Stomach (tissue), 9 donors: ENCODE results near the gene KRTAP12-2. TPM values are rescaled to one million over a fixed set of nuclear protein-coding genes. Genes with fewer than 3 reads are reported as not detected.
"Not testable (repeated sequence)": the region's sequence is repeated elsewhere in the genome, so short reads cannot be mapped to it uniquely, and the experiment has no call there.

Source experiments
- DNase-seq, 2 donors: peaks; one replicate each; pipeline versions ENCODE4 v3.0.0 to v3.0.0-alpha.2; 2013 to 2019
- H3K27ac ChIP-seq, 5 donors: fragments of 200-600 bp in 4 of 5; sonication (generic) in 4 of 5; one replicate each; pipeline ENCODE4 v1.5.1; 2013 to 2019; ENCODE audit warnings: mild to moderate bottlenecking in 1 of 5, moderate library complexity in 1 of 5
- H3K27me3 ChIP-seq, 3 donors: fragments of 200-600 bp; sonication (generic); one replicate each; pipeline ENCODE4 v1.5.1; 2017 to 2019; ENCODE audit warnings: mixed run types in 1 of 3
- H3K36me3 ChIP-seq, 4 donors: fragments of 200-600 bp; sonication (generic); 1 replicate in 3 of 4; 2 replicates in 1 of 4; pipeline ENCODE4 v1.5.1; 2016 to 2019
- H3K4me1 ChIP-seq, 4 donors: fragments of 200-600 bp; sonication (generic); one replicate each; pipeline ENCODE4 v1.5.1; 2016 to 2019
- H3K4me3 ChIP-seq, 4 donors: fragments of 200-600 bp; sonication (generic) in 3 of 4; one replicate each; pipeline ENCODE4 v1.5.1; 2016 to 2019; ENCODE audit warnings: mild to moderate bottlenecking in 1 of 4
- H3K9me3 ChIP-seq, 4 donors: fragments of 200-600 bp; sonication (generic); one replicate each; pipeline ENCODE4 v1.5.1; 2016 to 2019
- EP300 ChIP-seq: sonication (generic); formaldehyde crosslinking; IDR thresholded peaks from one replicate; pipeline ENCODE4 v1.6.1; 2017; ENCODE audit warnings: antibody characterized with exemption
- POLR2A ChIP-seq, 4 donors: fragments of 450-650 bp; IDR thresholded peaks; one replicate each; pipeline ENCODE4 v1.6.1; 2016; ENCODE audit warnings: antibody characterized with exemption in 4 of 4, control low read depth in 2 of 4, mild to moderate bottlenecking in 1 of 4, moderate library complexity in 1 of 4
- POLR2AphosphoS5 ChIP-seq, 3 donors: sonication (generic); formaldehyde crosslinking; IDR thresholded peaks; one replicate each; pipeline ENCODE4 v1.6.1; 2016; ENCODE audit warnings: antibody characterized with exemption in 3 of 3
- WGBS, 5 donors: extraction: QIAGEN DNeasy Blood & Tissue Kit in 3 of 5; methylation state at CpG; one replicate each; pipeline versions ENCODE4 v1.1.5 to v1.1.7; 2013 to 2018; 5-methylcytosine and 5-hydroxymethylcytosine counted together
- intact Hi-C: fragments of 100-400 bp; cut with DNase I; formaldehyde crosslinking; loops from one replicate; pipeline ENCODE4 v1.15.1; 2023; ENCODE audit warnings: low total_unique reads
- polyA plus RNA-seq, 3 donors: library from polyadenylated mRNA; stranded (reverse); fragments of 200-250 nt; gene quantifications; one replicate each; pipeline ENCODE4 v1.2.3, GENCODE V29; 2013
- total RNA-seq, 5 donors: library from RNA; depleted of rRNA; stranded (reverse); fragments of >200 nt; gene quantifications; one replicate each; pipeline versions ENCODE4 v1.1.0 to v1.2.3, GENCODE V29; 2014 to 2016
- TF ChIP-seq, protein P1 (sequence below), 7 experiments: fragments of 450-650 bp in 4 of 7; fragments of 200-600 bp in 3 of 7; sonication (generic) in 3 of 7; IDR thresholded peaks; one replicate each; pipeline ENCODE4 v1.5.1; 2016 to 2019; ENCODE audit warnings: antibody characterized with exemption in 7 of 7, control low read depth in 2 of 7, mild to moderate bottlenecking in 1 of 7
- donor health status: healthy with polysubstance abuse.
- donor health status: Bipolar disorder and iron deficiency.
- donor health status: healthy.

KRTAP12-2 gene
- total and polyA plus RNA-seq, 8 donors: not detected

DNA sequence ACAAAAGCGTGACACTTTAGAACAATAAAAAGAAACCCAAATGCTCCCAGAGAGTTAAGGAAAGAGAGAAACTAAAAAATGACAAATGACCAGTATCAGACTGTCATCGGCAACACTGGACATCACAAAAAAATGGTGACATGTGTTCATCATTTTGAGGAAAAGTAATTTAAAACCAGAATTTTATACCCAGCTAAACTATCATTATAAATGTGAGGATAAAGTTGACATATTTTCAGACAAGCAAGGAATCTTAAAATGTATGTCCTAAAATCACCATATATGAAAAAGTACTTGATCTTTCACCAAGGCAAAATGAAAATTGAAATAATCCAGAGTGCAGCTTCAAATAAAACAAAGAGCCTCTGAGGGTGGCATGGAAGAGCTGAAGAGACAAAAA, 21.8 kb downstream of the KRTAP12-2 start:
- no peaks in the 10 kb centered on the region for H3K4me1 ChIP-seq
- TF ChIP-seq, protein P1, sequence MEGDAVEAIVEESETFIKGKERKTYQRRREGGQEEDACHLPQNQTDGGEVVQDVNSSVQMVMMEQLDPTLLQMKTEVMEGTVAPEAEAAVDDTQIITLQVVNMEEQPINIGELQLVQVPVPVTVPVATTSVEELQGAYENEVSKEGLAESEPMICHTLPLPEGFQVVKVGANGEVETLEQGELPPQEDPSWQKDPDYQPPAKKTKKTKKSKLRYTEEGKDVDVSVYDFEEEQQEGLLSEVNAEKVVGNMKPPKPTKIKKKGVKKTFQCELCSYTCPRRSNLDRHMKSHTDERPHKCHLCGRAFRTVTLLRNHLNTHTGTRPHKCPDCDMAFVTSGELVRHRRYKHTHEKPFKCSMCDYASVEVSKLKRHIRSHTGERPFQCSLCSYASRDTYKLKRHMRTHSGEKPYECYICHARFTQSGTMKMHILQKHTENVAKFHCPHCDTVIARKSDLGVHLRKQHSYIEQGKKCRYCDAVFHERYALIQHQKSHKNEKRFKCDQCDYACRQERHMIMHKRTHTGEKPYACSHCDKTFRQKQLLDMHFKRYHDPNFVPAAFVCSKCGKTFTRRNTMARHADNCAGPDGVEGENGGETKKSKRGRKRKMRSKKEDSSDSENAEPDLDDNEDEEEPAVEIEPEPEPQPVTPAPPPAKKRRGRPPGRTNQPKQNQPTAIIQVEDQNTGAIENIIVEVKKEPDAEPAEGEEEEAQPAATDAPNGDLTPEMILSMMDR (IDR thresholded peaks at IDR 0.05): no peak
- TF ChIP-seq POLR2AphosphoS5 (IDR thresholded peaks at IDR 0.05) (no peak), EP300 (no peak), POLR2A (IDR thresholded peaks at IDR 0.05) (no peak)
- H3K36me3 ChIP-seq: no peaks in the 10 kb centered on the region
- no peak for DNase-seq
- 40 to 51% (median 47%) methylated on average over 2 of the region's 2 CpGs for WGBS, 5 donors
- peaks cover 0 to 49% (median 21%) of the 10 kb centered on the region in 3 donors for H3K27me3 ChIP-seq
- intact Hi-C loops: no loop called here
- H3K9me3 ChIP-seq: peaks cover 0 to 41% (median 32%) of the 10 kb centered on the region in 4 donors
- no peak overlapping the region for H3K4me3 ChIP-seq
- H3K27ac ChIP-seq: no peak overlapping the region

DNA sequence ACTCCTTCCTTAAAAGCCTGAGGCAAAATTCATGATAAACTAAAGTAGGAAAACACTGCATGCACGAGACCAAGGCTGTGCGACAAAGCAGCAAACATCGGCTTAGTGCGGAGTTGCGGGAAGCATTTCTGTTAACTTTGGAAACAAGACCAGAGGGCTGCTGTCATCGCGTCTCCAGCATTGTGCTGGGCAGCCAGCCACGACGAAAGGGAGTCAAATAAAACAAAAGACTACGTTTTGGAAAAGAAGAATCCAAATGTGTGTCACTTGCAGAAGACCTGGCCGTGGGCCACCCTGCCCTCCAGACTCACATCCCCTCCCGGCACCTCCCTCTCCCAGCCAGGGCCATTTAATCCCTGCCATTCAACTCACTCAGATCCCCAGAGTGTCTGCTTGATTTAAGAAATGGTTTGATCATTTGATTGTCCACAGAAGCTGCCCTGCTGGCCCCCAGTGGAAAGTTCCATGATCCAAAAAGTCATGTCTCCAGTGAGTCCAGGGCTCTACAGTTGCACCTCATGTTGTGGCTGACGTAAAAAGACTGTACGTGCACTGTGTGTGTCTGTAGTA, 22.9 kb downstream of the KRTAP12-2 start:
- no peaks in the 10 kb centered on the region for H3K4me1 ChIP-seq
- intact Hi-C loops: no loop called here
- TF ChIP-seq EP300 (no peak), POLR2AphosphoS5 (IDR thresholded peaks at IDR 0.05) (no peak), POLR2A (IDR thresholded peaks at IDR 0.05) (no peak)
- TF ChIP-seq, protein P1 (IDR thresholded peaks at IDR 0.05): no peak
- H3K36me3 ChIP-seq: no peaks in the 10 kb centered on the region
- H3K9me3 ChIP-seq: peaks cover 0 to 41% (median 32%) of the 10 kb centered on the region in 4 donors
- WGBS, 5 donors: 40 to 75% (median 74%) methylated on average over 14 of the region's 14 CpGs
- DNase-seq: peak in 1 of 2 donors; percentile 23
- no peak overlapping the region for H3K27ac ChIP-seq
- no peak overlapping the region for H3K4me3 ChIP-seq
- peaks cover 0 to 50% (median 29%) of the 10 kb centered on the region in 3 donors for H3K27me3 ChIP-seq

DNA sequence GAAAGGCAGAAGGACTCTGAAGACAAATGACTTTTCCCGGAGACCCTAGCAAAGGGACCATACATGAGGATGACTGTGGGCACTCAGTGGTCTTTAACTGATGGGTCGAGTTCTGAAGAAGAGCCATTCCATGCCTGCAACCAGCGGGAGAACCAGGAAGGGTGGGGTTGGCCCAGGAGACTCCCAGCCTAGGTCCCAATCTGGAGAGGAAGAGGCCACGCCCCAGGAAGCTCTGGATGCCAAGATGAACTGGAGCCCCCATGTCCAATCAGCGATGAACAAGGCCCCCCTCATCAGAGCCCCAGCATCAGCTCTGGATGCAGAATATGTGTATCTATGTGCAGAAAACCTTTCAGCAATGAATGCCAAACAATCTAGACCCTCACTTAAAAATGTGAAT, 26.0 kb downstream of the KRTAP12-2 start:
- no peak for DNase-seq
- Histone ChIP-seq H3K36me3 (no peaks in the 10 kb centered on the region), H3K4me1 (no peaks in the 10 kb centered on the region), H3K9me3 (peaks cover 0 to 41% (median 32%) of the 10 kb centered on the region in 4 donors), H3K27ac (no peak overlapping the region), H3K27me3 (peaks cover 0 to 53% (median 23%) of the 10 kb centered on the region in 3 donors), H3K4me3 (no peak overlapping the region)
- no peak for TF ChIP-seq POLR2AphosphoS5 (IDR thresholded peaks at IDR 0.05)
- no peak for TF ChIP-seq EP300
- TF ChIP-seq POLR2A (IDR thresholded peaks at IDR 0.05): no peak
- TF ChIP-seq, protein P1 (IDR thresholded peaks at IDR 0.05): no peak
- 74 to 88% (median 85%) methylated on average over 5 of the region's 5 CpGs for WGBS, 5 donors
- intact Hi-C loops: no loop called here

GRCh38 chr21:44639331-44639655, 27.4 kb downstream of the KRTAP12-2 start:
- intact Hi-C loops: no loop called here
- WGBS, 5 donors: 80 to 90% (median 83%) methylated on average over 10 to 12 of the region's 12 CpGs
- Histone ChIP-seq H3K27ac (no peak overlapping the region), H3K9me3 (peaks cover 0 to 28% (median 21%) of the 10 kb centered on the region in 4 donors), H3K27me3 (peaks cover 0 to 53% (median 23%) of the 10 kb centered on the region in 3 donors), H3K4me3 (no peak overlapping the region), H3K36me3 (no peaks in the 10 kb centered on the region), H3K4me1 (no peaks in the 10 kb centered on the region)
- TF ChIP-seq, protein P1 (IDR thresholded peaks at IDR 0.05): no peak
- no peak for TF ChIP-seq POLR2AphosphoS5 (IDR thresholded peaks at IDR 0.05)
- no peak for TF ChIP-seq EP300
- DNase-seq: peak in 1 of 2 donors; percentile 22

- H3K27ac ChIP-seq, H3K4me3 ChIP-seq, H3K4me1 ChIP-seq, H3K36me3 ChIP-seq, intact Hi-C loops: not testable (repeated sequence)
- H3K27me3 ChIP-seq: peaks cover 0 to 53% (median 23%) of the 10 kb centered on the region in 3 donors
- WGBS, 5 donors: 77 to 89% (median 85%) methylated on average over 10 to 21 of the region's 21 CpGs
- H3K9me3 ChIP-seq: peaks cover 0 to 23% (median 16%) of the 10 kb centered on the region in 4 donors
- peak in 1 of 2 donors; percentile 18 for DNase-seq
Measured at GRCh38 chr21:44638506-44639330, 28.0 kb downstream of the KRTAP12-2 start.

DNA sequence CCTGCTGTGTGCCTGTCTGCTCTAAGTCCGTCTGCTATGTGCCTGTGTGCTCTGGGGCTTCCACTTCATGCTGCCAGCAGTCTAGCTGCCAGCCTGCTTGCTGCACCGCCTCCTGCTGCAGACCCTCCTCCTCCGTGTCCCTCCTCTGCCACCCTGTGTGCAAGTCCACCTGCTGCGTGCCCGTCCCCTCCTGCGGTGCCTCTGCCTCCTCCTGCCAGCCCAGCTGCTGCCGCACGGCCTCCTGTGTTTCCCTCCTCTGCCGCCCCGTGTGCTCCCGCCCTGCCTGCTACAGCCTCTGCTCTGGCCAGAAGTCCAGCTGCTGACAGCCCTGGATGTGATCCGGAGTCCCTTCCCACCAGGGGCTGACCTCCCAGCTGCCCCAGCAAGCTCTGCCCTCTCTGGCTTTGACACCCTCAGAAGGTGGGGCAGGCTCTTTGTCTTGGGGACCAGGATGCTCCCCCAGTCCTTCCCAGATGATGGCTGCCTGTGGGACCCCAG, 28.8 kb downstream of the KRTAP12-2 start:
- DNase-seq, H3K36me3 ChIP-seq, intact Hi-C loops, H3K27ac ChIP-seq, H3K4me3 ChIP-seq, H3K4me1 ChIP-seq: not testable (repeated sequence)
- WGBS, 5 donors: 52 to 74% (median 64%) methylated on average over 8 to 11 of the region's 12 CpGs
- Histone ChIP-seq H3K27me3 (peaks cover 0 to 53% (median 23%) of the 10 kb centered on the region in 3 donors), H3K9me3 (peaks cover 0 to 20% (median 15%) of the 10 kb centered on the region in 4 donors)
